Cerebellar nuclear complex (tissue), 1 donor: ENCODE results near the gene RAPGEF4.
"Not testable (repeated sequence)": the region's sequence is repeated elsewhere in the genome, so short reads cannot be mapped to it uniquely, and the experiment has no call there.

Experiments
- DNase-seq, 2 experiments: peaks; one replicate each; lab custom pipeline; 2025; lab: John Stamatoyannopoulos, UW

RAPGEF4 gene

DNA sequence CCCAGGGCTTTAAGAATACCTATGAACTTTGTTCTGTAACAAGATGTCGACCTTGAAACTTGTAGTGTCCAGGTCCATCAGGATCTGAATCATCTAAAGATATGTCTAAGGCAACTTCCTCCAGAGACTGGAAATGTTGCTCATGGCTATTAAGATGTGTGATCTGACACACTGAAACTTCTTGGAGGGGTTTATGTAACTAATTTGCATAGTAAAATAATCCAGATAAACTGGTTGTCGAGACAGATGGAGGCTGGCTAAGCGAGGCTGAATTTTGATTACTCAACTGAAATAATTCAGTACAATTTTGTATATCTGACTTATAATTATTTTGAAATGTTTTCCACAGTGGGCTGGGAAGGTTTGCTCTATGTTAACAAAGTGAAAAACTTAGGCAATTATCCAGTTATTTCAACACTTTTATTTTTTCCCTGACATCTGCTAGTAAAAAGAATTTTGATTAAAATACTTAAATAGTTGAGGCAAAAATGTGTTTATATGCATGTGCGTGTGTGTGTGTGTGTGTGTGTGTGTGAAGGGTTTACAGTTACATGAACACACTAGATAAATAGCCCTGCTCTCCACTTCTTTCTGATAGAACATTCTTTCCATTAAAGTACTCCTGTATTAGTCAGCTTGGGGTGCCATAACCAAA, 328.6 kb downstream of the RAPGEF4 start:
- DNase-seq, result no peak

DNA sequence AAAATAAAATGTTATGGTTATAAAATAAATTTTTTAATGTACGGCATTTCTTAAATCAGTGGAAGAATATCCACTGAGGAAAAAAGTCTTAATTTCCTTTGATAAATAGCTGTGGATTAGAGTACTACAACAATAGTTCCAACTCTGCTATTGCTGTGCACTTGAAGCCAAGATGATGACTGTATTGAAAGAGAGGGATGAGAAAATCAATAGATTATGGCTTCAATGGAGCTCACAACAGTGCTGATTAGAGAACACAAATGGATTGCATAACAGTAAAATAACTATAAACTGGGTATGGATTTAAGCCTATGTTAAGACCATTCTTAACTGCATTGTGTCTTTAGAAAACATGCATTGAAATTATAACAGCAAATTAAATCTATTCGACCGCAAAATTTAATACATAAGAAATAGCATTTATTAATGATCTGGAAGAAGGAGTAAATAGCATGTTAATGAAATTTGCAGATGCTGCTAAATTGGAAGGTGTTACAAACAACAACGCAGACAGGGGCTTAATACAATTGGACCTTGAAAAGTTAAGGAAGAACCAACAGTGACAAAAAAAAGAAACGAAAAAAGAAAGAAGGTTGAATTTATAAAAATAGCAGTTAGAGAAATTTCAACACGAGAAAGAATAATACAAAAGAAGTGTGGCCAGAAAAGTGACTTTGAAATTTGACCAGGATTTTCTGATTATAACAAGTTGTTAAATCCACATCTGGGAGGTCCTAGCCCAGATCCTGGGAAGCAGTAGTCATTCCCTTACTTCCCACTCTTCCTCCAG, 331.4 kb downstream of the RAPGEF4 start:
- no peak for DNase-seq

DNA sequence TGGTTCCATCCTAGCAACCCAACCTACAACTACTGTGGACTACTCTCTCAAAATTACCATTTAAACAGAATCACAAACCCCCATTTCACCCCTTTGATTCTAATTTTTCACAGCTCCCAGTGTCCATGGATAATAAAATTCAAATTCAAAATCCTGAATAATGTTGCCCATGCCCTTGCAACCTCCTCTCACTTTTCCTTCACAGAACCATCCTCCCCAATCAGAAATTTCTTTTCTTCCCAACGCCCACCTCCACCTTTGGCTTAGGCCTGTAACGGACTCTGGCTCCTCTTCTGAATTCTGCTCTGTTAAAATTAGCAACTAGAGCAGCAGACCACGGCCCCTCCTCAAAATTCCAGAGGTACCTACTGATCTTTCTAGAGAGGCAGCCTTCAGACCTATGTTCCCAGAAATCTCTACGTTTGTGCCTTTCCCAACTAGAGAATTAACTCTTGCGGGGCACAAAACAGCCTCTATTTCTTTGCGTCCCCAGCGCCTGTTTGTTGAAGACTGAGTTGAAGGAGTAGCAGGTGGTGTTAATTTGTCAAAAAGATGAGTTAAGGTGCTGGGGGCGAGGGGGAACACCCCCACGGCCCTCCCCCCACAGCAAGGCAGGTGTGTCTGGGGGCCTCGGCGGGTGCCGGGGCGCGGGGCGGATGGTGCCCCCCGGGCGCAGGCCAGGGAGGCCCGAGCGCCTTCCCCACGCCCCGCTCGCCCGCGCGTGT, 339.6 kb downstream of the RAPGEF4 start:
- no peak for DNase-seq

DNA sequence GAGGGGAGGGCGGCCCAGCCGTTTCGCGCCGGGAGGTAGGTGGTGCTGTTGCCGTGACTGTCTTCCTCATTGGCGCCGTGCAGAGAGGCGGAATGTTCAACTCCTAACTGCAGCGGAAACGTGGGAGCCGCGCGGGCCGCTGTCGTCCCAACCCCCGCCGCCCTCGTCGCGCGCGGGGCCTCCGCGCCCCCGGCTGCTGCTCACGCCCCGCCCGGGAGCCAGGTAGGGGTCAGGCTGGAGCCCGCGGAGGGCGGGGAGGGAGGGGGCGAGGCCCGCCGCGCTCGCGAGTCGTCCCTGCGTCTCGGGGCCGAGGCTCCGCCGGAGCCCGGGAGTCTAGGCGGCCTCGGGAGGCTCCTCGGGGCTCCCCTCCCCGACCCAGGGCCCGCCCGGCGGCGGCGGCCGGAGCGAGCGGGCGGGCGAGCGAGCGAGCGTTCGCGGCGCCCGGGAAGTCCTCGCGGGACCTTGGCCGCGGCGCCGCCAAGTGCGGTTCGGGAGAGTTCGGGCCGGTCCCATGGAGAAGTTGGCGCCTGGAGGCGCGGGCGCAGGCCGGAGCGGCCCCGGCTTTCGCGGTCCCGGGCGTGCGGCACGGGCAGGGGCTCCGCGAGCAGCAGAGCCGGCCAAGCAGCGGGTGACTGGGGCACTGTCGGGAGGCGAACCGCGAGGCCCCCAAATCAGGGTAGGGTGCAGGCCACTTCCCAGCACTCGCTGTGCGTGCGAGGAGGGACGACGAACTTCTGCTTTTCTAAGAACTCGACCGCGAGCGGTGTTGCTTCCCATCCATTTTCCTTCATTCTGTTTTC, 340.3 kb downstream of the RAPGEF4 start, which contains the start of gene MAP3K20:
MAP3K20 (plus strand) TSS at position 66 of the 800 bp plus-strand sequence. CDS start 15,186 bp downstream, outside the sequence.
- no peak for DNase-seq

DNA sequence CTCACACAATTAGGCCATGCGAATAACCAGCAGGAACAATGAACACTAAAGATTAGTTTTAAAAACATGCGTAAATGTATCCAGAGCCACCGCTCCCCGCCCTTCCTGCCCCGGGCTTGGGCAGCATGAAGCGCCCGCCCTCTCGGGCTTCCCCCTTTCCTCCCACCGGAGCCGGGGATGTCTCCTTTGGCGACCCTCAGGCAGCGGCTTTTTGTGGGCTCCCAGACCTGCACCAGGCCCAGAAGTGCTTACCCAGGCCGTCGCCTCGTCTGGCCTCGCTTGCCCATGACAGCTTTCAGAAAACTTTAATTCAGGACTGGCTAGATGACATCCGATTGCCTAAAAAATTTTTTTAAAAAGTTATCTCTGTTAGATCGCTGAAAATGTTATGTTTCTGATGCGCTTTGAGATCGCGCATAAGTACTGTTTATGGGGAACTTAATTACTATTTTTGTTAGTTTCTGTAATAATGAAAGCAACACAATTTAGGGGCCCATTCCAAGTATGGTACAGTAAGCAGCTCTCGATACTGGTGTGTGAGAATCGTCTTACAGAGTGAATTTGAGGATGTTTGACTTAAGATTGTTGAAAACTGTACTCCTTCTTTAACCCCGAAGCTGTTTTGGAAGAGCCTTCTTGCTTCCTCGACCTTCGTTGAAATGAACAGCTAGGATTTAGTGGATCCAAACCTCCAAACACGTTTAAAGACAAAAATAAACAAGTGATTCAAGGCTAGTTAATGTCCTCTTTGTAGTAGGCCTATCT, 341.1 kb downstream of the RAPGEF4 start:
- no peak for DNase-seq

DNA sequence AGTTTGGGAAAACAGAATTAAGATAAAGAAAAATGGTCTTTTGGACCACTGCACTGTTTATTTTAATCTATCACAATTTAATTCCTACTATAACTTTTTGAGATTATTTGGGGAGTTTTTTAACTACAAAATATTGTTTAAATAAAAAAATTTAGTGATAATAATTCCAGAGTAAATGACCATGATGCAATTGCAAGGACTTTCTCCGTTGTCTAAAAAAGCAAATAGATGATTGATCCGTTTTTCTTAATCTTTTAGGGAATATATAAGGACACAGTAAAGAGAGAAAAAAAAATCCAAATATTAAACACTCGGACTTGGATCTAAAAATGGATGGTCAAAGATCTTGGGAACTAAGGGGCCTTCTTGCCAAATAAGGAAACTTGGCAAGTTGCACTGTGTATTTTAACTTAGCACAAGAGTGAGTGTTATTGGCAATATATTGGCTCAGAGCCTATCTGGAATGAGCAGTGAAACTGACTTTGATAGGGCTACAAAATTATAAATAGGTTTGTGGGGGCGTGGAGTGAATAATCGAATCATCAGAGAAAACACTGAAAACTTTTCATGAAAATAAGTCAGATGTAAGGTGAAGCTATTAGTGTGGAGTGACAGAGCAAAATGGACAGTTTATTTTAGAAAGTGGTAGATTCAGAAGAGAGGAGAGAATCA, 342.0 kb downstream of the RAPGEF4 start:
- DNase-seq, result no peak

DNA sequence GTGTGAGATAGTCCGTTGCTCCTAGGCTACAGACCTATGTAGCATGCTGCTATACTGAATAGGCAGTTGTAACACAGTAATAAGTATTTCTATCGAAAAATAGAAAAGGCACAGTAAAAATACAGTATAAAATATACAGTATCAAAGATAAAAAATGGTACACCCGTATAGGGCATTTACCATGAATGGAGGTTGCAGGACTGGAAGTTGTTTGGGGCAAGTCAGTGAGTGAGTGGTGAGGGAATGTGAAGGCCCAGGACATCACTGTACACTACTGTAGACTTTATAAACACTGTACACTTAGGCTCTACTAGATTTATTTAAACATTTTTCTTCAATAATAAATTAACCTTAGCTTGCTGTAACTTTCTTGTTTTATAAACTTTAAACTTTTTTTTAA, 343.5 kb downstream of the RAPGEF4 start:
- DNase-seq, result no peak

DNA sequence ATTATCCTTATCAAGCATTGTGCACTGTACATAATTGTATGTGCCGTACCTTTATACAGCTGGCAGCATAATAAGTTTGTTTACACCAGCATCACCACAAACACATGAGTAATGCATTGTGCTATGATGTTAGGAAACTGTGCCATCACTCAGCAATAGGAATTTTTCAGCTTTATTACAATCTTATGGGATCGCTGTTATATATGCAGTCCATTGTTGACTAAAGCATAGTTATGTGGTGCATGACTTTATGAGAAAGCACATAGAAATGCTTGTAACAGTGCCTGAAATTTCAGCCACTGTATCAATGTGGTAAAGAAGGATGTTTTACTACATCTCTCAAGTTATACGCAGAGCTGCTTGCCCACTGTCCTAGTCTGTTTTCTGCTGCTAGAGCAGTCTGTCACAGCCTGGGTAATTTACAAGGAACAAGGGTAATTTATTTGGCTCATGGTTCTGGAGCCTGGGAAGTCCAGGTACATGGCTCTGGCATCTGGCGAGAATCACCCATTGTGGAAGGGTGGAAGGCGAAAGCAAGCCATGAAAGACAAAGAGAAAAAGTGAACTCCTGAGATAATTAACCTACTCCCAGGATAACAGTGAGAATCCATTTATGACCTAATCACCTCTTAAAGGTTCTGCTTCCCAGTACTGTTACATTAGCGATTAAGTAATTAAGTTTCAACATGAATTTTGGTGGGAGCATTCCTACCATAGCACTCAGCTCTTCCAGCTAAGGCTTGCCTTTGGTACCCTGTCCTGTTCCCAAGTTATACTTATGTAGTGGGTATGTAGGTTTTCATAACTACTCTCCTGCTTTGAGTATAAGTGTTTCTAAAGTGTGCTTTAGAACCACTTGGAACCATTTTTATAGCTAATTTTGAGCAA, 344.6 kb downstream of the RAPGEF4 start:
- no peak for DNase-seq

DNA sequence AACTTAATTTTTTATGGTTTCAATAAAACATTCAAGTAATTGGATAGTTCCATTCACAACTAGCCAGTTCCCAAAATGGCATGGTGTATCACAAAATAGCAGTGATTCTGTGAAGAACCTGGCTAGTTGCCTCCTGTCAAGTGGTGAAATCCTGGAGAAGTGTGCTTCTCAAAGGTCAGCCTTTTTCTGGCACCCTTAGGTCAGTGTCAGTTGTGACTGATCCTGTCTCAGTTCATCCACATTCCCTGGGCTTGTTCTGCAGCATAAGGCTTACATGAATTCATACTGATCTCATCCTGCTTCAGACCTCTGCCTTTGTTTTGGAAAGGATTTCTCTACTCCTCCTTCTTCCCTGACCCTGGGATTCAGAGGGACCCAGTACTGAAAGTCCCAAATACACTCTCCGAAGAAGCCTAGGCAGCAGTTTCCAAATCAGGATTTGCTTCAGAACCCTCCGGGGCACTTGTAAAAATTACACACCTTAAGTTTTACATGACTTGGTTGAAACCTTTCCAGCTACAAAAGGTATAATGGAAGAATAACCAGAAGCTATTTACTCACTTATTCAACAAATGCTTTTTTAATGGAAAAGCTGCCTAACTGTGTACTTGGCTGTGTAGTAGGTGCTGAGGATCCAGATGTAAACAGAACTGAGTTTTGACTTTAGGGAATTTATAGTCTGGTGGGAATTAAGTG, 351.0 kb downstream of the RAPGEF4 start:
- DNase-seq, result no peak

DNA sequence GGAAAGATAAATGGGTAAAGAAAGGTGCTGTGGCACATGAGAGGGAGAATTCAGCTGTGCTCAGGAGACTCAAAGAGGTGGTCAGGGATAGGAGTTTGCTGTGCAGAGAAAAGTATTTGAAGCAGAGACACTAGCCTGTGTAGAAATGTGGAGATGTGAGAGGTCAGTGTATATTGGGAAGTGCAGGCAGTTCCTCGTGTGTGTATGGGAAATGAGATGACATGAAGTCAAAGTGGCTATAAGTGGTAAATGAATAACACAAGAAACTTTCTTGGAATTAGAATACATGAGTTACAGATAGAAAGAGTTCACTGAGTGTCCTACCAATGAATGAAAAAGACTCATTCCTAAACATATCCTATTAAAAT, 351.6 kb downstream of the RAPGEF4 start:
- DNase-seq, result no peak

DNA sequence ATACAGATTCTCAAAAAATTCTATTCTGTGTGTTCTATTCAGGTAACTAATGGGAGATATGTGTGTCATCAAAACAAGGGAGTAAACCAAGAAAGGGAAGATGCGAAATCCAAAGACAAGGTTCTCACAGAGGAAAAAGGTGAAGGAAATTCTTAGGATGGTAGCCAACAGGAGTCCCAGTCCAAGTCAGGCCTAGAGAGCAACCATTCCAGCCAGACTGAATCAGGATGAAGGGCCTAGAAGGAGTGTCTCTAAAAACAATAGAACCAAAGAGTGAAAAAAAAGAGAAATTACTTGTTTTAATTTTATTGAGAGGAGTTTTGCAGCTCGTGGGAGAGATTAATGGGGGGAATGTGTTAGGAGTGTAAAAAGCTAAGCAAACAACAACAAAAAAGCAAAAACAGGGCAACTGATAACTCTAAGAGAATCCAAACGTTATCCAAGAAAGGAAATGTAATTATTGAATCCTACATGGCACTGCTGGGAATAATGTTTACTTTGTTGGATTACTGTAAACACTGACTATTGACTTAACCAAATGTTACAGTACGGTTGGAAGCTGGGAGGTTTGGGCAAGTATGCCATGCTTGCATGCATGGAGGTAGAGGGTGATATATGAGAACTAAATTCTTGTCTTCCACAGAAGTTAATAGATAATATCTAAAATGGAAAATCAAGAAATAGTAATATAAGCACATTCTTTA, 352.3 kb downstream of the RAPGEF4 start:
- DNase-seq, result no peak

DNA sequence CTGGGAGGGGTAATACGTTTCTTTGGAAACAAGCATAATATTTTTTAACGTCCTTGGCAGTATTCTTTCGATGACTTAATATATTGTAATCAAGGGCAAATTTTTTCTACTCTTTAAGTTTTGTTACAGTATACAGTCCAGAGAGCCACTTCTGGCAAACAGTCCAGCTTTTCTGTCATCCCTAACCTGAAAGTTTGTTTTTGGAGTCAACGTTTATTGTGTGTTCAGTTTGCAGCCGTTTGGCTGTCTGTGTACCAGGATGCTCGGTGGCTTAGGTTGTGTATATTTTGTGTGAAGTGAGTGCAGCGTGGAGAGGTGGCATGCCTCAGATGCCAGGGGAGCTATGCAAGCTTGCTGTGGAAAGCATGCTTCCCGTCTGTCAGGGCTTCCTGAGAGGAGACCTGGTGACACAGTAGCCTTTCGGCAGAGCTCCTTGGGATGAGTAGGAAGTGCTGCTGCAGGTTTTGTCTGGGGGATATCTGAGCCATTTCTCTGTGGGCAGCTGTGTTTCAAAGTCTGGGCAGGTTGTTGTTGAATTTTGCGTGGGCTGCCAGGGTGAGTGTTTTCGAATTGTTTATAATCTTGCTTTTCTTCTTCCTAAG, 354.7 kb downstream of the RAPGEF4 start:
- no peak for DNase-seq

DNA sequence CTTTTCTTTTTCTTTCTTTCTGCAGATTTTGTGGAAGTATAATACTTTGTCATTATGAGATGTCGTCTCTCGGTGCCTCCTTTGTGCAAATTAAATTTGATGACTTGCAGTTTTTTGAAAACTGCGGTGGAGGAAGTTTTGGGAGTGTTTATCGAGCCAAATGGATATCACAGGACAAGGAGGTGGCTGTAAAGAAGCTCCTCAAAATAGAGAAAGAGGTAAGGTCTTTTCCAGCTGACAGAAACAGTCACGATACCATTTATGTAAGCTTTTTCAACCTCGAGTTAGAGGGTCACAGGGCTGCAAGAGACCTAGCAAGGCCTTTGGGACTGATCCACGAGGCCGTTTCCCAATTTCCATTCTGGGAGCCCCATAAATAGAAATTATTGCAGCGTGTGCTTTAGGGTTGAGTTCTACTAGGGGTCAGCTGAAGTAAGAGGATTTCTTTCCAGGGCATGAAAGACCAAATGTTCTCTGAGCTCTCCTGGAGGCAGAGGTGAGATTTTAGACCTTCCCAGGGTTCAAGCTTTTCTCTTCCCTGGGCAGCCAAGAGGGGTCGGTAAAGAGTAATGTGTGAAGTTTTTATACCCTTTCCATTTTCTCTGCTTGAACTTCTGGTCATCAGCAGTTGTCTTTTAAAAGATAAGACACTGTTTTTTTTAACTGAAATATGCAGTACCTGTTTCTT, 355.5 kb downstream of the RAPGEF4 start:
- no peak for DNase-seq

DNA sequence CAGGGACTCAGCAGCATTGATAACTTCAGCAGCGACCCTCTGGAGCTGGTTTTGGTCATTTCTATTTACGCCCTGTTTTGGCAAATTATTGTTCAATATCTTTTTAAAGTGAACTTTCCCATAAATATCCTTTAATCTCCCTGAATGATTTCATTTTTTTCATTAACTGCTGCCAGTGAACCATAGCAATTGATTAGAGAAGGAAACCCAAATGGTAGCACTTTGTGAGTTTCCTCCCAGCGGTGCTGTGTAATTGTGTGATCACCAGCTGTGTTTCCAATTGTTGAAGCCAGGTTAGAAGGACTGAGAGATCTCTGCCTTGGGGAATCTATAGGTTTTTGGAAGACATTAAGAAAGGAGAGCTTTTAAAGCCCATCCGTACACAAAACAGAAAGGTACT, 356.3 kb downstream of the RAPGEF4 start:
- DNase-seq, result no peak

DNA sequence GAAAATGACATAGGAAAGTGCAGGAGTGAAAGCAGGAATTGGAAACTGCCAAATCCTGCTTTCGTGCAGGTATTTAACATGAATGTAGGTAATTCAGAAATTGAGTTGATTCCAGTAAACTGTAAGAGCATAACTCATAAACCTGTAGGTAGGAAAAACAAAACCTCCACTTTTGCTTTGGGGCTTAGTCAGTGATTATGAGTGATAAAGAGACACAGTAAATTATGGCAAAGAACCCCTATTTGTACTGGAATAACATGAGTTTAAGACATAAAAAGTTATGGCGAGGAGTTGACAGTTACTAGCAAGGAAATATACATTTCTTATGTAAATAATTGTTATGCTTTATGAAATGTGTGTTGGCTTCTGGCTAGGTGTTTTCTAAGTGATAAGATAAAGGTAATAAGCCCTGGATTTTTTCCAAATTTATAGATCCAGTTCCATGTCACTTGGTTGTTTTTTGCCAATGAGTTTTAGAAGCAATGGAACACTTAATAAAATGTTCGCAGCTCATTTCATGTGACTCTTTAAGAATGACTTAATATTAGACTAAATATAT, 357.3 kb downstream of the RAPGEF4 start:
- DNase-seq, result no peak

DNA sequence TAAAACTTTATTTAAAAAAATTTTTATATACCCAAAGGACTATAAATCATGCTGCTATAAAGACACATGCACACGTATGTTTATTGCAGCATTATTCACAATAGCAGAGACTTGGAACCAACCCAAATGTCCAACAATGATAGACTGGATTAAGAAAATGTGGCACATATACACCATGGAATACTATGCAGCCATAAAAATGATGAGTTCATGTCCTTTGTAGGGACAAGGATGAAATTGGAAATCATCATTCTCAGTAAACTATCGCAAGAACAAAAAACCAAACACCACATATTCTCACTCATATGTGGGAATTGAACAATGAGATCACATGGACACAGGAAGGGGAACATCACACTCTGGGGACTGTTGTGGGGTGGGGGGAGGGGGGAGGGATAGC, 358.0 kb downstream of the RAPGEF4 start:
- not testable (repeated sequence) for DNase-seq

DNA sequence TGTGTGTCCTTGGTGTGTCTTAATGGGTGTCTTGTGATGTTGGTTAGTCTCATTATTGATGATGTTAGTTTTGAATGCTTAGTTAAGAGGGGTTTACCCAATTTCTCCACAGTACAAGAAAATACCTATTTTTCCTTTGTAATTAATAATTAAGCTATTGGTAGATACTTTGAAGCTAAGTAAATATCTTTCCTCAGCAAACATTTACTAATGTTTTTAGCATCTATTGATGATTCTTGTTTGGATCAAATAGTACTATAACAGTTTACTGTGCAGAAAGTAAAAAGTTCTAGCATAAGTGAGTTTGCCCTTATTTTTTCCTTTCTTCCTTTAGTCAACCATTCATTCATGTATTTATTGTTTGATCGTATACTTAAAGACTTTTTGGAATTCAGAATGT, 359.1 kb downstream of the RAPGEF4 start:
- no peak for DNase-seq
